ENCODE data around the gene FBP2. TPM values are rescaled to one million over a fixed set of nuclear protein-coding genes. Genes with fewer than 3 reads are reported as not detected.

Gene FBP2
- total and polyA plus RNA-seq, 10 of the 15 experiments (the other 5 are each of a cell fraction or from before 2014, with no cell fraction given), result 0.07 to 1.1 (median 0.12) TPM; not detected in 6

GRCh38 chr9:94624629-94625028 lies 31.0 kb upstream of the FBP2 start (continued):
- no peak for TF ChIP-seq MEF2A (IDR thresholded peaks at IDR 0.05; ENCODE audit: insufficient read depth, low read depth, low read length)
- TF ChIP-seq ZNF622 (IDR thresholded peaks at IDR 0.05), result no peak
- no peak for TF ChIP-seq E2F4 (IDR thresholded peaks at IDR 0.05; ENCODE audit: low read depth, low read length)
- TF ChIP-seq SPI1 (IDR thresholded peaks at IDR 0.05; ENCODE audit: borderline replicate concordance, insufficient read depth, low read depth, low read length), result no peak
- TF ChIP-seq SUZ12 (IDR thresholded peaks at IDR 0.05; ENCODE audit: unreplicated experiment), result no peak
- no peak for TF ChIP-seq TAF1 (IDR thresholded peaks at IDR 0.05; ENCODE audit: borderline replicate concordance, low read depth, low read length)
- TF ChIP-seq, protein P1, sequence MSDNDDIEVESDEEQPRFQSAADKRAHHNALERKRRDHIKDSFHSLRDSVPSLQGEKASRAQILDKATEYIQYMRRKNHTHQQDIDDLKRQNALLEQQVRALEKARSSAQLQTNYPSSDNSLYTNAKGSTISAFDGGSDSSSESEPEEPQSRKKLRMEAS (IDR thresholded peaks at IDR 0.05; ENCODE audit: low read depth, low read length), result no peak
- TF ChIP-seq NFXL1 (IDR thresholded peaks at IDR 0.05; ENCODE audit: borderline replicate concordance), result no peak

GRCh38 chr9:94623253-94623652 lies 29.6 kb upstream of the FBP2 start:
- ChIA-PET CTCF (interaction anchor here (0.7 to 2.7 kb wide), 10 partner anchors 8 to 131 kb away, joined by 3 to 9 read pairs (median 4); partner anchors contain the start of gene PCAT7), POLR2A (no interaction called here), RAD21 (ENCODE audit: unreplicated experiment) (interaction anchor here (1.2 kb wide), 1 partner anchor 69 kb away, joined by 3 read pairs; the partner anchor contains the start of gene PCAT7), SMC1A (ENCODE audit: uncharacterized antibody, unreplicated experiment) (interaction anchor here (1.0 to 1.3 kb wide), 3 partner anchors 33 to 294 kb away, joined by 3 read pairs; no protein-coding TSS in a partner anchor)
- no peak overlapping the region for H3K4me3 ChIP-seq
- BruUV-seq (replicated peaks), result no TSS peak
- no peak for FAIRE-seq
- in situ Hi-C loops (cut with MboI), result no loop called here
- no peaks in the 10 kb centered on the region for H3K4me1 ChIP-seq (ENCODE audit: control insufficient read depth, insufficient read depth, low read length)
- no peaks in the 10 kb centered on the region for H3K79me2 ChIP-seq (ENCODE audit: control insufficient read depth, insufficient read depth, low read length)
- no peak for DNase-seq (ENCODE audit: low read depth, low spot score)
- H3K27me3 ChIP-seq (replicated peaks in 1 of 2; ENCODE audit: control insufficient read depth in 2 of 2, insufficient read depth in 2 of 2, low read length in 1 of 2), result peaks cover 0 to 2% of the 10 kb centered on the region in 2 experiments; a peak in 1 of 4 replicates
- no peak overlapping the region for H2AFZ ChIP-seq (ENCODE audit: control insufficient read depth, low read depth, low read length)
- H3K4me2 ChIP-seq (ENCODE audit: control insufficient read depth, insufficient read depth), result no peak overlapping the region
- intact Hi-C loops (cut with micrococcal nuclease; ENCODE audit: unreplicated experiment), result loop anchor here (5.0 kb wide), 1 partner anchor 71 kb away; no protein-coding TSS in a partner anchor
- peak; percentile 95 for ATAC-seq
- H3K9ac ChIP-seq (ENCODE audit: control insufficient read depth, insufficient read depth, low read length), result no peak overlapping the region
- WGBS (ENCODE audit: insufficient coverage, insufficient replicate concordance, low lambda C conversion rate, missing lambda C conversion rate), result 36% methylated on average over 9 of the region's 9 CpGs
- H3K36me3 ChIP-seq (ENCODE audit: control insufficient read depth in 2 of 2, insufficient read depth in 2 of 2, low read length in 1 of 2), result no peaks in the 10 kb centered on the region
- H4K20me1 ChIP-seq (ENCODE audit: control insufficient read depth, insufficient read depth), result no peaks in the 10 kb centered on the region
- no peaks in the 10 kb centered on the region for H3K9me3 ChIP-seq (replicated peaks; ENCODE audit: control insufficient read depth, insufficient read depth, low read length)
- H3K27ac ChIP-seq (ENCODE audit: control insufficient read depth, insufficient read depth), result no peak overlapping the region
- no peak for TF ChIP-seq ESRRA (IDR thresholded peaks at IDR 0.05; ENCODE audit: low read length)
- no peak for TF ChIP-seq RFX5 (IDR thresholded peaks at IDR 0.05; ENCODE audit: low read depth, low read length)
- TF ChIP-seq ZNF207 (IDR thresholded peaks at IDR 0.05; ENCODE audit: borderline replicate concordance), result no peak
- TF ChIP-seq FOXM1 (IDR thresholded peaks at IDR 0.05; ENCODE audit: low read depth, low read length), result no peak
- no peak for TF ChIP-seq SMAD5 (IDR thresholded peaks at IDR 0.05; ENCODE audit: low read depth)
- no peak for TF ChIP-seq HDGF (IDR thresholded peaks at IDR 0.05)
- TF ChIP-seq, protein P2, sequence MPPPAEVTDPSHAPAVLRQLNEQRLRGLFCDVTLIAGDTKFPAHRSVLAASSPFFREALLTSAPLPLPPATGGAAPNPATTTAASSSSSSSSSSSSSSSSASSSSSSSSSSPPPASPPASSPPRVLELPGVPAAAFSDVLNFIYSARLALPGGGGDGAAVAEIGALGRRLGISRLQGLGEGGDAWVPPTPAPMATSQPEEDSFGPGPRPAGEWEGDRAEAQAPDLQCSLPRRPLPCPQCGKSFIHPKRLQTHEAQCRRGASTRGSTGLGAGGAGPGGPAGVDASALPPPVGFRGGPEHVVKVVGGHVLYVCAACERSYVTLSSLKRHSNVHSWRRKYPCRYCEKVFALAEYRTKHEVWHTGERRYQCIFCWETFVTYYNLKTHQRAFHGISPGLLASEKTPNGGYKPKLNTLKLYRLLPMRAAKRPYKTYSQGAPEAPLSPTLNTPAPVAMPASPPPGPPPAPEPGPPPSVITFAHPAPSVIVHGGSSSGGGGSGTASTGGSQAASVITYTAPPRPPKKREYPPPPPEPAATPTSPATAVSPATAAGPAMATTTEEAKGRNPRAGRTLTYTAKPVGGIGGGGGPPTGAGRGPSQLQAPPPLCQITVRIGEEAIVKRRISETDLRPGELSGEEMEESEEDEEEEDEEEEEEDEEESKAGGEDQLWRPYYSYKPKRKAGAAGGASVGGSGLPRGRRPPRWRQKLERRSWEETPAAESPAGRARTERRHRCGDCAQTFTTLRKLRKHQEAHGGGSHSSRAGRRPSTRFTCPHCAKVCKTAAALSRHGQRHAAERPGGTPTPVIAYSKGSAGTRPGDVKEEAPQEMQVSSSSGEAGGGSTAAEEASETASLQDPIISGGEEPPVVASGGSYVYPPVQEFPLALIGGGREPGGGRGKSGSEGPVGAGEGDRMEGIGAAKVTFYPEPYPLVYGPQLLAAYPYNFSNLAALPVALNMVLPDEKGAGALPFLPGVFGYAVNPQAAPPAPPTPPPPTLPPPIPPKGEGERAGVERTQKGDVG (CRISPR knock-in tag; IDR thresholded peaks at IDR 0.05), result no peak
- TF ChIP-seq CEBPZ (IDR thresholded peaks at IDR 0.05; ENCODE audit: low read depth, low read length), result no peak
